Immature natural killer cell (primary cell): ENCODE data around the gene CYB5D1. TPM values are rescaled to one million over a fixed set of nuclear protein-coding genes. Genes with fewer than 3 reads are reported as not detected.

Experiments used
- DNase-seq, 3 donors: peaks; one replicate each; pipeline ENCODE4 v3.0.0; 2022; ENCODE audit warnings: mixed read lengths in 1 of 3
- H3K27ac Mint-ChIP-seq, 6 donors: one replicate each; pipeline ENCODE4 v1.8.0; 2020; ENCODE audit warnings: mixed read lengths in 6 of 6, mild to moderate bottlenecking in 5 of 6, inconsistent platforms in 4 of 6, moderate library complexity in 3 of 6
- H3K27me3 Mint-ChIP-seq, 3 donors: one replicate each; pipeline ENCODE4 v1.8.0; 2020 to 2021; ENCODE audit warnings: low read depth in 3 of 3, mild to moderate bottlenecking in 3 of 3, mixed read lengths in 3 of 3, moderate library complexity in 3 of 3, inconsistent platforms in 1 of 3
- H3K36me3 Mint-ChIP-seq, 3 donors: one replicate each; pipeline ENCODE4 v1.8.0; 2020; ENCODE audit warnings: mixed read lengths in 3 of 3, inconsistent platforms in 2 of 3, mild to moderate bottlenecking in 2 of 3
- H3K4me1 Mint-ChIP-seq, 2 donors: one replicate each; pipeline ENCODE4 v1.8.0; 2020; ENCODE audit warnings: inconsistent platforms in 2 of 2, mild to moderate bottlenecking in 2 of 2, mixed read lengths in 2 of 2, moderate library complexity in 1 of 2
- H3K4me3 Mint-ChIP-seq, 5 donors: one replicate each; pipeline ENCODE4 v1.8.0; 2020; ENCODE audit warnings: mild to moderate bottlenecking in 5 of 5, mixed read lengths in 5 of 5, inconsistent platforms in 3 of 5, moderate library complexity in 3 of 5
- H3K9me3 Mint-ChIP-seq, 6 donors: one replicate each; pipeline ENCODE4 v1.8.0; 2020; ENCODE audit warnings: mild to moderate bottlenecking in 6 of 6, mixed read lengths in 6 of 6, inconsistent platforms in 4 of 6, moderate library complexity in 3 of 6
- polyA plus RNA-seq, 3 donors: library from polyadenylated mRNA; unstranded; fragments of 300-500 nt; fragmentation: Illumina TruSeq; gene quantifications; one replicate each; pipeline ENCODE4 v1.2.3, GENCODE V29; 2021

The CYB5D1 gene
- polyA plus RNA-seq, 3 donors from 2014 or later, result 2.9 to 3.7 TPM; not detected in 1

DNA sequence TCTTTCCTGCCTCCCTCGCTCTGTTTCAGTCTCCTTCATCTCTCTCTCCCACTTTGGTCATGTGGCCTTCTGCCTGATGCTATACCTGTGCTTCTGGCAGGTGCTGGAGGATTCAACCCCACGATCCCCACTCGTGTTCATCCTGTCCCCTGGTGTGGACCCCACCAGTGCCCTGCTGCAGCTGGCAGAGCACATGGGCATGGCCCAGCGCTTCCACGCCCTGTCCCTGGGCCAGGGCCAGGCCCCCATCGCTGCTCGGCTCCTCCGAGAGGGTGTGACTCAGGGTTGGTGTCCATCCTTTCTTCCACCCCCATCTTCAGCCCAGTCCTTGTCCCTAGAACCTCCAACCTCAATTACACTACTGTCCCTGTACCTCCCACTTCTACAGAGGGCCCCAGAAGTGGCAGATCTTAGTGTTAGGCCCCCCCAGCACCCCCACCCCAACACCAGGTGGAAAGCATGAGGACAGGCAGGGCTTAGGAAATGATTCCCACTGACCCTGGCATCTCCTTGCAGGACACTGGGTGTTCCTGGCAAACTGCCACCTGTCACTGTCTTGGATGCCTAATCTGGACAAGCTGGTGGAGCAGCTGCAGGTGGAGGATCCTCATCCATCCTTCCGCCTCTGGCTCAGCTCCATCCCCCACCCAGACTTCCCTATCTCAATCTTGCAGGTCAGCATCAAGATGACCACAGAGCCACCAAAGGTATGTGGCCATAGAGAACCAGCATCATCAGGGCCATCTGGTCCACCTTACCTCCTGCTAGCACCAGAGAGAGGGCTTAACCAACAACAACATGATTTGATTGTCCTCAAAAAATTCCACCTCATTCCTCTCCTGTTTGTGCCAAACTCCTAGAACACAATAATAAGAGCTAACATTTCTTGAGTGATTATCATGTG is 33.5 kb upstream of the CYB5D1 start:
- no peak overlapping the region for H3K27ac Mint-ChIP-seq
- H3K9me3 Mint-ChIP-seq, result peaks cover 0 to 1% (median 0%) of the 10 kb centered on the region in 6 donors
- H3K4me1 Mint-ChIP-seq, result no peaks in the 10 kb centered on the region
- H3K4me3 Mint-ChIP-seq, result no peak overlapping the region
- no peaks in the 10 kb centered on the region for H3K36me3 Mint-ChIP-seq
- no peak for DNase-seq
- H3K27me3 Mint-ChIP-seq, result peaks cover 2 to 10% (median 5%) of the 10 kb centered on the region in 3 donors

DNA sequence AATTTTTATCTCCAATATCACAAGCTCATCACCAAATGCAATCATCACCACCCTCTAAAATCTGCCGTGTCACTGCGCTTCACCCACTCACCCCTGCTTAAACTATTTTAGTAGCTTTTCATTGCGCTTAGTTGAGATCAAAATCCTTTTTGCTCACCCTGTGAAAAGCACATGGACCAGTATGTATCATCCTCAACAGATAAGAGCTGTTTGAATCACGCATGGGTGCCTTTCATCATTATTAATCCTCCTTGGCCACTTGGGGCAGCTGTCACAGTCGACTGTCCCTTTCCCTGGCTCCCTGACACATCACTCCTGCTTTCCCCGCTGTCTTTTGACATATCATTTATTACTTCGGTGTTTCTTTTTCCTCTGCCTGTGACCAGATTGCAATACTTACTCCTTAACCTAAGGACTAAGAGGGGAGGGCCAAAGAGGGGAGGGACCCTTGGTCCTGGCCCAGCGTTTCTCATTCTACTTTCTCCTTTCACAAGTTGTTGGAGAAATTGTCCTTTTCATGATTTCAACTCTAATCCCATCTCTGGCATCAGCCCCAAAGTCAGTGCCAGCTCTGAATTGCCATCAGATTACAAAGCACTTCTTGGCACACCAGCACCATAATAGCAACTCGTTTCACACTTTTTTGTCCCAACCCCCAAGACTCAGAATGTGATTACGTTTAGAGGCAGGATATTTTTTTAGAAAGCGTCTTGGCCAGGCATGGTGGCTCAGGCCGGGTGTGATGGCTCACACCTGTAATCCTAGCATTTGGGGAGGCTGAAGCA is 32.4 kb upstream of the CYB5D1 start:
- Mint-ChIP-seq H3K4me1 (no peaks in the 10 kb centered on the region), H3K27ac (peak overlapping the region in 1 of 6 donors; percentile 0), H3K27me3 (peaks cover 0 to 10% (median 5%) of the 10 kb centered on the region in 3 donors), H3K36me3 (no peaks in the 10 kb centered on the region), H3K4me3 (no peak overlapping the region), H3K9me3 (peaks cover 0 to under 1% (median 0%) of the 10 kb centered on the region in 6 donors)
- DNase-seq, result no peak

DNA sequence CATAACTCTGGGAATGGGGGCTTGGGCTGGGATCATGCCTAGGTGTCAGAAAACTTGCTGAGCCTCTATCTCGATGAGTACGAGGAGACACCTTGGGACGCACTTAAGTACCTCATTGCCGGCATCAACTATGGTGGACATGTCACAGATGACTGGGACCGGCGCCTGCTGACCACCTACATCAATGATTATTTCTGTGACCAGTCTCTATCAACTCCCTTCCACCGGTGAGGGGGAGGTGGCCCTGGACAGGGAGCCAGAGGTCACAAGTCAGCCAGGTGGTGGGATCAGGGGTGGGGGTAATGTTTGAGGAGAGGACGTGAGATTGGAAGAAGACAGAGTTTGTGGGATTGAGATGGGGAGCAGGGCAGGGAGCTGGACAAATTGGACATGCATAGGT is 27.2 kb upstream of the CYB5D1 start:
- Mint-ChIP-seq H3K36me3 (no peaks in the 10 kb centered on the region), H3K4me3 (no peak overlapping the region), H3K9me3 (no peaks in the 10 kb centered on the region), H3K27ac (no peak overlapping the region), H3K27me3 (peaks cover 12 to 18% (median 15%) of the 10 kb centered on the region in 3 donors), H3K4me1 (peaks cover 7 to 12% of the 10 kb centered on the region in 2 donors)
- DNase-seq, result no peak

DNA sequence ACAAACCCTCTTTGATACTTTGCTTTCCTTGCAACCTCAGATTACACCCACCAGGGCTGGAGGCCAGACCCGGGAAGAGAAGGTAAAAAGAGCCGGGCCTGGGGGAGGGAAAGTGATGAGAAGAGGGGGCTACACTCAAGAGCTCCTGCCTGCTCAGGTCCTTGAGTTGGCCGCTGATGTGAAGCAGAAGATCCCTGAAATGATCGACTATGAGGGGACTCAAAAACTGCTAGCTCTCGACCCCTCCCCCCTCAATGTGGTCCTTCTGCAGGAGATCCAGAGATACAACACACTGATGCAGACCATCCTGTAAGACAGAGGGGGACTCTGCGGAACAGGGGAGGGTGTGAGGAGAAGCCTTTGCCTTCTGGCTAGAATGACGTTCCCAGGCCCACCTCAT is 26.6 kb upstream of the CYB5D1 start:
- H3K27me3 Mint-ChIP-seq, result peaks cover 15 to 21% (median 18%) of the 10 kb centered on the region in 3 donors
- no peak for DNase-seq
- no peak overlapping the region for H3K4me3 Mint-ChIP-seq
- no peaks in the 10 kb centered on the region for H3K36me3 Mint-ChIP-seq
- H3K9me3 Mint-ChIP-seq, result no peaks in the 10 kb centered on the region
- no peak overlapping the region for H3K27ac Mint-ChIP-seq
- H3K4me1 Mint-ChIP-seq, result peaks cover 11 to 15% of the 10 kb centered on the region in 2 donors

DNA sequence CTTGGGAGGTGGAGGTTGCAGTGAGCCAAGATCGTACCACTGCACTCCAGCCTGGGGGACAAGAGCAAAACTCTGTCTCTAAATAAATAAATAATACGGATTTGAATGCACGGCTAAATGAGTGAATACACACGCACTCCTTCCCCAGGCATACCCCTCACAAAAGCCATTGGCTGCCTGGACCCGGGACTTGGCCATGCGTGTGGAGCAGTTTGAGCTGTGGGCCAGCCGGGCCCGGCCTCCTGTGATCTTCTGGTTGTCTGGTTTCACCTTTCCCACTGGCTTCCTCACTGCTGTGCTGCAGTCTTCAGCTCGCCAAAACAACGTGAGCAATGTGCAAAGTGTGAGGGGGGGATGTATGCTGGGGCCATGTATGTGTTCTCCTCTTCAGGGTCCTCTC is 25.4 kb upstream of the CYB5D1 start:
- Mint-ChIP-seq H3K9me3 (no peaks in the 10 kb centered on the region), H3K27ac (no peak overlapping the region), H3K27me3 (peaks cover 15 to 31% (median 18%) of the 10 kb centered on the region in 3 donors), H3K36me3 (no peaks in the 10 kb centered on the region), H3K4me1 (peaks cover 23 to 26% of the 10 kb centered on the region in 2 donors), H3K4me3 (peak overlapping the region in 1 of 5 donors; percentile 21)
- no peak for DNase-seq

DNA sequence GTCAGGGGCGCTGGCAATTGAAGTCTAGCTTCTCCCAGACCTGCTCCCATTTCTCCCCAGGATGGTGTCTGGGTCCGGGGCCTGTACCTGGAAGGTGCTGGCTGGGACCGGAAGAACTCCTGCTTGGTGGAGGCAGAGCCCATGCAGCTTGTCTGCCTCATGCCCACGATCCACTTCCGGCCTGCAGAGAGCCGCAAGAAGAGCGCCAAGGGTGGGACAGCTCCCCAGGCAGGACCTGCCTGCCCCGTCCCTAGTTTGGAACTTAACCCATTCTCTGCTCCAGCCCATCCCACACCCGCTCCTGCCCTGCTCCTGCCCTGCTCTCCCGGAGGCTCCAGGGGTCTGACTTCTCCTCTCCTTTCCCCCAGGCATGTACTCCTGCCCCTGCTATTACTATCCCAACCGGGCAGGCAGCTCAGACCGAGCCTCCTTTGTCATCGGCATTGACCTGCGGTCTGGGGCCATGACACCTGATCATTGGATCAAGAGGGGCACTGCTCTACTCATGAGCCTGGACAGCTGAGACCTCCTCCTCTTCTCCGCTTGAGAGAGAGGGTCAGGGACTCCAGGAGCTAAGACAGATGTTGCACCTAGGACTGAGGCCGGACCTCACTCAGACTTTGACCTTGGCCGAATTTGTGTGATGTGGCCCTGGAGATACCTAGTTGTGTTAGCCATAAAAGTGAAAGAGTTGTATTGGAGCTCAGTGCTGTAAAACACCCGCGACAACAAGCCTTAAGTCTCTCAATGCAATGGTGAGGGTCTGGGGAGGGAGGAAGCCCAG is 24.6 kb upstream of the CYB5D1 start:
- no peak for DNase-seq
- no peaks in the 10 kb centered on the region for H3K36me3 Mint-ChIP-seq
- peak overlapping the region; percentile 87 to 97 (median 92) for H3K4me3 Mint-ChIP-seq
- peaks cover 13 to 35% (median 15%) of the 10 kb centered on the region in 3 donors for H3K27me3 Mint-ChIP-seq
- H3K9me3 Mint-ChIP-seq, result no peaks in the 10 kb centered on the region
- H3K27ac Mint-ChIP-seq, result peak overlapping the region; percentile 64 to 99 (median 90)
- H3K4me1 Mint-ChIP-seq, result peaks cover 28 to 30% of the 10 kb centered on the region in 2 donors

DNA sequence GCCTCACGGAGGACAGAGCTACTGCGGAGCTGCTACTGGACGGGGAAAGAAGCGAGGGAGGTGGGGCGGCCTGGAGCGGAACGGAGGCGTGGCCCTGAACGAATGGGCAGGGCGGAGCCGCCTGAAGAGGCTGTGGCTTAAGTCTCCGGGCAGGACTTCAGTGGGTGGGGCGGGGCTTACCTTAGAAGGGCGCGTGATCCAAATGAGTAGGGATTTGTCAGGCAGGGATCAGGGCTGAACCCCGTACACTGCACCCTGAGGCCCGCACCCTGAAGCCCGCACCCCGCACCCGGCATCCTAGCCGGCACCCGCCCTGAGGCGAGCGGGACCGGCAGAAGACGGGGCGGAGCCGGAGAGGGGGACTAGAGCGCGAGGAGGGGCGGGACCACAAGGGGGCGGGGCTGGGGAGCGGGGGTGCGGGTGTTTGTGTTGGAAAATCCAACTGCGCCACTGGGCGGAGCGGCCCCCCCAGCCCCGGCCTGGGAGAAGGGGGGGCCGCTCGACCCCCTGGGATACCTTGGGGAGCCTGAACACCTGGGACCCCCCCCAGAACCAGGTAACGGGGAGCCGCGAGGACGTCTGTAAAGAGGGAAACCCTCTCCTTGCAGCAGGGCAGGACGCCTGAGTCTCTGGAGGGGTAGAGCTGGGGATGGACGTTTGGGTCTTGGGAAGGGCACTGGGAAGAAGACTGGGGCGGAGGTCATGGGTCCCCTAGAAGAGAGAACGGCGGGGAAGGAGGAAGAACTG is 23.8 kb upstream of the CYB5D1 start, which contains the start of gene KDM6B:
KDM6B (plus strand) TSS at position 423 of the 747 bp plus-strand sequence. CDS start 11,338 bp downstream, outside the sequence.
- Mint-ChIP-seq H3K4me3 (peak within 1 kb of the TSS; percentile 89 to 99 (median 96)), H3K27me3 (peaks cover 13 to 35% (median 15%) of the 10 kb centered on the region in 3 donors), H3K9me3 (no peaks in the 10 kb centered on the region), H3K4me1 (peaks cover 35 to 37% of the 10 kb centered on the region in 2 donors), H3K27ac (peak within 1 kb of the TSS; percentile 89 to 99 (median 99)), H3K36me3 (no peaks in the 10 kb centered on the region)
- peak; percentile 87 to 90 (median 90) for DNase-seq

DNA sequence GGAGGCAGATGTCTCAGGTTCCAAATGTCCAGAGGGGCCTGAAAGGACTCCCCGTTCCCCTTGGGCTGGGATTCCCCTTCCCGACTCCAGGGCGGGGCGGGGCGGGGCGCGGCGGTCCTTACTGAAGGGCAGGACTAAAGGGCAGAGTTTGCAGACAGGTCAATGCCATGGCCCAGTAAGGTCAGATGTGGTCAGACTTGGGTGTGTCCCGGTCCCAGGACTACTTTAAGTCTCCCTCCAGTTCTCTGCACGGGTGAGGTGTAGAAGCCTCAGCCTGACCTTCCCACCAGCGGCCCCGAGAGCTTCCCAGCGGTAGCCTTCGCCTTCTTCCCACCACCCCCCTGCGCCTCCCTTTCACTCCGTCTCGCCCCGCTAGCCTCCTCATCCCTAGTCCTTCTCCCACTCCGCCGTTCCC is 23.3 kb upstream of the CYB5D1 start:
- peak overlapping the region; percentile 89 to 99 (median 99) for H3K27ac Mint-ChIP-seq
- no peaks in the 10 kb centered on the region for H3K9me3 Mint-ChIP-seq
- peaks cover 40 to 42% of the 10 kb centered on the region in 2 donors for H3K4me1 Mint-ChIP-seq
- H3K4me3 Mint-ChIP-seq, result peak overlapping the region; percentile 89 to 99 (median 96)
- H3K27me3 Mint-ChIP-seq, result peaks cover 13 to 35% (median 15%) of the 10 kb centered on the region in 3 donors
- H3K36me3 Mint-ChIP-seq, result no peaks in the 10 kb centered on the region
- no peak for DNase-seq

DNA sequence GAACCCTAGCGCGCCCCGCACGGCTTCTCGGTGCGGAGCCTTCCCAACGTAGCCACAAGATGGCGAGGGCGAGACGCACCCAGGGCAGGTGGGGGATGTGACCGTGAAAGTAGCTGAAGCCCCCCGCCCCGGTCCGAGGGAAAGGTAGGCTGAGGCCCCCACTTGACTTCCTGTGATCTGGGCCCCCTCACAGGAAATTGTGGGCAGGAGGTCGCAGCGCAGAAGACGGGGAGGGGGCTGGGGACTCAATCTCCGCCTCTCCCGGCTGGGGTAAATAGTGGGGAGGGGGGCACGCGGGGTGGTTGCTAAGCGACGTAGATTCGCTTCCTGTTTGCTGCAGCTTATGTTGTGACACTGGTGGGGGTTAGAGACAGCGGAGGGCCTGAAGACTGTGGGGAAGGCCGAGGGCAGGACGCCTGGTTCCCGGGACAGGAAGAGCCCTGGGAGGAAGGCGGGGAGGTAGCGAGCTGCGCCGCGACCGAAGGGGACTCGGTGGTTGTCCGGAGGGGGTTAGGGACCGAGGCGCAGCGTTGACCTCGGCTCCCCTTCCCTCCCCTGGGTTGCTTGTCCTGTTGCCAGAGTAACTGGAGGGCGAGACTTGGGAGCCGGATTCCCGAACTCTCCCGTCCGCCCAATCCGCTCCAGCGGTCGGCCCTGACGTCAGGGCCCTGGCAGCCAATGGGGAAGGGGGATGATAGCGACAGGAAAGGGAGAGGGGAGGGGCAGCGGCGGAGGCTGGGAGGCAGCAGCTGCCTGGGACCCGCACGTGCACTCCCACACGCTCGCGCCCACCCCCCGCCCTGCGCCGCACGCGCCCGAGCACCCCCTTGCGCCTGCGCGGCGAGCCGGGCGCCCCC is 22.6 kb upstream of the CYB5D1 start:
- H3K36me3 Mint-ChIP-seq, result no peaks in the 10 kb centered on the region
- peaks cover 13 to 35% (median 15%) of the 10 kb centered on the region in 3 donors for H3K27me3 Mint-ChIP-seq
- peak overlapping the region; percentile 89 to 99 (median 99) for H3K27ac Mint-ChIP-seq
- no peaks in the 10 kb centered on the region for H3K9me3 Mint-ChIP-seq
- peak; percentile 83 to 86 (median 85) for DNase-seq
- peaks cover 43 to 45% of the 10 kb centered on the region in 2 donors for H3K4me1 Mint-ChIP-seq
- peak overlapping the region; percentile 89 to 99 (median 96) for H3K4me3 Mint-ChIP-seq

DNA sequence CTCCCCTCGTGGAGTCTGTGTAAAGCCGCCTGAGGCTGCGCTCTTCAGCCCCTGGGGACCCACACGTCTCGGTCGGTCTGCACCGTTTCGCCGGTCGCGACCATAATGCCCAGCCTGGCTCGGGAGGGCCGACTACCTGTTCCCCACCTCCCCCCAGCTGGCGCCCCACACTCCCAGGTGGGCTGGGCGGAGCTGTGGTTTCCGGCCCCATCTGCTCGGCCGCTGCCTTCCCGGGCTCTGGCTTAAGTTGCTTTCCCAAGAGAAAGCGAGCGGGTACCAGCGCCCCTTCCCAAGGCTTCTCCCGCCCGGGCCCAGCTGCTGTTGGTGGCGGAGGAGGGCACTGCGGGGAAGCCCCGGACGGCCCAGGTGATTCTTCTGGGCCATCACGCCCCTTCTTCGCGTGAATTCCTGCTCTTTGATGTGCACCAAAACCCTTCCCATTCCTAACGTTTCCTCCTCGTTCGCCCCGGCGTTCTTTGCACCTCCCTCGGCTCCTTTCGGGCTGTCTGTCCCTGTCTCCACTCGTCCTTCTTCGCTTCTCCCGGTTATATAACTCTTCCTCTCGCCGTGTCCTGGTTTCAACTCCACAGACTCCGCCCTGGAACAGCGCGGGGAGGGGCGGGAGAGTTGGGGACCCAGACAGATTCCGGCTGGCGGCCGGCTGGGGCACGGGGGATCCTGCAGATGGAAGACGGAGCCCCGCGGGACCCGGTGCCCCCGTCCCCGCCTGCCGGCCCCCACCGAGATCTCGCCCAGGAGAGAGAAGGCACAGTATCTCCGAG is 21.8 kb upstream of the CYB5D1 start:
- H3K4me3 Mint-ChIP-seq, result peak overlapping the region; percentile 83 to 99 (median 90)
- H3K4me1 Mint-ChIP-seq, result peaks cover 51% of the 10 kb centered on the region in 2 donors
- no peaks in the 10 kb centered on the region for H3K36me3 Mint-ChIP-seq
- H3K27me3 Mint-ChIP-seq, result peaks cover 12 to 41% (median 15%) of the 10 kb centered on the region in 3 donors
- DNase-seq, result no peak
- peak overlapping the region; percentile 48 to 99 (median 94) for H3K27ac Mint-ChIP-seq
- H3K9me3 Mint-ChIP-seq, result no peaks in the 10 kb centered on the region
